Pancreas (tissue), 10 donors: Measurements from ENCODE around the gene UGT1A7. TPM values are rescaled to one million over a fixed set of nuclear protein-coding genes. Genes with fewer than 3 reads are reported as not detected.

Experiments used
- ATAC-seq, 4 donors: fragments of 200-7000 bp; cut with Tn5 transposase; one replicate each; pipeline versions ENCODE4 v1.8.0 to v1.9.1; 2020; ENCODE audit warnings: mild to moderate bottlenecking in 4 of 4, moderate library complexity in 4 of 4
- DNase-seq, 6 donors: peaks; one replicate each; pipeline ENCODE4 v3.0.0-alpha.2; 2020
- FAIRE-seq: peaks from 2 replicates; lab custom pipeline; 2012; peaks lifted over from hg19 to GRCh38; lab: Jason Lieb, UNC
- H3K27ac ChIP-seq, 4 donors: fragments of 200-600 bp; sonication (generic); 1 replicate in 3 of 4; 2 replicates in 1 of 4; pipeline versions ENCODE4 v1.5.0 to v1.8.0; 2020
- H3K27me3 ChIP-seq, 4 donors: fragments of 200-600 bp; one replicate each; pipeline ENCODE4 v1.8.0; 2021
- H3K36me3 ChIP-seq, 3 donors: fragments of 200-600 bp; sonication (generic) in 1 of 3; one replicate each; pipeline versions ENCODE4 v1.5.0 to v1.8.0; 2020 to 2021
- H3K4me1 ChIP-seq, 3 donors: fragments of 200-600 bp; one replicate each; pipeline ENCODE4 v1.8.0; 2021
- H3K4me3 ChIP-seq, 4 donors: fragments of 200-600 bp; sonication (generic) in 2 of 4; one replicate each; pipeline versions ENCODE4 v1.5.0 to v1.8.0; 2020 to 2021
- H3K9me3 ChIP-seq, 4 donors: fragments of 200-600 bp; one replicate each; pipeline ENCODE4 v1.8.0; 2021
- WGBS, 2 donors: extraction: QIAGEN DNeasy Blood & Tissue Kit; methylation state at CpG; one replicate each; pipeline ENCODE4 v1.1.7; 2013; 5-methylcytosine and 5-hydroxymethylcytosine counted together
- intact Hi-C, 3 donors: fragments of 100-400 bp; cut with DNase I; formaldehyde crosslinking; loops; one replicate each; pipeline versions ENCODE4 v1.11.1 to v1.14.2; 2022
- polyA plus RNA-seq, 2 donors: library from polyadenylated mRNA; stranded (reverse); fragments of 200-250 nt; gene quantifications; one replicate each; pipeline ENCODE4 v1.2.3, GENCODE V29; 2013
- total RNA-seq, 6 donors: library from RNA; stranded (reverse); fragmentation: NEBNext Ultra II Directional in 4 of 6; extraction: Animal tissue kit (Norgen Biotek cat#: 25700) in 4 of 6; gene quantifications; one replicate each; pipeline versions ENCODE4 v1.2.1 to v1.2.4, GENCODE V29; 2021 to 2023
- TF ChIP-seq, protein P1 (sequence below), 4 donors: fragments of 200-600 bp; sonication (generic) in 3 of 4; IDR thresholded peaks; one replicate each; pipeline versions ENCODE4 v1.5.0 to v1.8.0; 2021; ENCODE audit warnings: antibody characterized with exemption in 4 of 4
- donor health status: healthy with polysubstance abuse.
- donor health status: DM: no; HTN: no; CAD: no; lungs with moderate emphysema.
- donor health status: DM: no; HTN: no; CAD: no.
- donor health status: control.
- donor health status: control.
- donor health status: Bipolar disorder and iron deficiency.
- donor health status: DM: yes; HTN: yes; CAD: no.
- donor health status: DM: no; HTN: no; CAD: no.
- donor health status: DM: no; HTN: no; CAD: no.
- donor health status: DM: yes; HTN: yes; CAD: no.

The UGT1A7 gene
- total and polyA plus RNA-seq, 8 donors: not detected

DNA sequence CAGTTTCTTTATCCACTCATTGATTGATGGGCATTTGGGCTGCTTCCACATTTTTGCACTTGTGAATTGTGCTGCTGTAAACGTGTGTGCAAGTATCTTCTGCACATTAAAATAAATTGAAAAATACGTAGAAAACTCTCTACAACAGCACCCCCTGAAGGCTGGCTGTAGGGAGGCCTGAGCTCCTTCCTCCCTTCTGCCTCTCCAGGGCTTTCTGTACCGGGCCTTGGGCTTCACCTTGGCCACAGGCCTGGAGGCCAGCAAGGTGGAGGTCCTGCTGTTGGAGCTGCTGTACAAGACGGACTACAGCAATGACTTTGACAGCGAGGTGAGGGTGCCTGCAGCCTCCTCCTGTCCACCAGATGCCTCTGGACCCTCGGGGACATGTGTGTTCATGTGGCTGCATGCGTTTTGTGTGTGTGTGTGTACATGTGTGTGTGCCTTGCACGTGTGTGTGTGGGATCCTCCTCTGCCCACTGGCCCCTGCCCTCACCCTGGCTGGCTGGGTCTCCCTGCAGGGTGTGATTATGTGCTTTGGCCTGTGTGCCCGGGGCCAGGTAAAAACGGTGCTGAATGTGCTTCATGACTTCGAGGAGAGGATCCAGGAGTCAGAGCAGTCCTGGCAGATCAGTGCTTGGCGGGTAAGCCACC lies 125.6 kb downstream of the UGT1A7 start:
- no peaks in the 10 kb centered on the region for H3K27me3 ChIP-seq
- intact Hi-C loops: no loop called here
- FAIRE-seq (no peak), ATAC-seq (no peak), DNase-seq (peak in 3 of 6 donors; percentile 2 to 39 (median 29))
- H3K4me1 ChIP-seq: no peaks in the 10 kb centered on the region
- 55 to 62% methylated on average over 12 of the region's 12 CpGs for WGBS, 2 donors
- TF ChIP-seq, protein P1, sequence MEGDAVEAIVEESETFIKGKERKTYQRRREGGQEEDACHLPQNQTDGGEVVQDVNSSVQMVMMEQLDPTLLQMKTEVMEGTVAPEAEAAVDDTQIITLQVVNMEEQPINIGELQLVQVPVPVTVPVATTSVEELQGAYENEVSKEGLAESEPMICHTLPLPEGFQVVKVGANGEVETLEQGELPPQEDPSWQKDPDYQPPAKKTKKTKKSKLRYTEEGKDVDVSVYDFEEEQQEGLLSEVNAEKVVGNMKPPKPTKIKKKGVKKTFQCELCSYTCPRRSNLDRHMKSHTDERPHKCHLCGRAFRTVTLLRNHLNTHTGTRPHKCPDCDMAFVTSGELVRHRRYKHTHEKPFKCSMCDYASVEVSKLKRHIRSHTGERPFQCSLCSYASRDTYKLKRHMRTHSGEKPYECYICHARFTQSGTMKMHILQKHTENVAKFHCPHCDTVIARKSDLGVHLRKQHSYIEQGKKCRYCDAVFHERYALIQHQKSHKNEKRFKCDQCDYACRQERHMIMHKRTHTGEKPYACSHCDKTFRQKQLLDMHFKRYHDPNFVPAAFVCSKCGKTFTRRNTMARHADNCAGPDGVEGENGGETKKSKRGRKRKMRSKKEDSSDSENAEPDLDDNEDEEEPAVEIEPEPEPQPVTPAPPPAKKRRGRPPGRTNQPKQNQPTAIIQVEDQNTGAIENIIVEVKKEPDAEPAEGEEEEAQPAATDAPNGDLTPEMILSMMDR (IDR thresholded peaks at IDR 0.05): no peak
- no peaks in the 10 kb centered on the region for H3K36me3 ChIP-seq
- no peaks in the 10 kb centered on the region for H3K9me3 ChIP-seq
- no peak overlapping the region for H3K4me3 ChIP-seq
- H3K27ac ChIP-seq: no peak overlapping the region

DNA sequence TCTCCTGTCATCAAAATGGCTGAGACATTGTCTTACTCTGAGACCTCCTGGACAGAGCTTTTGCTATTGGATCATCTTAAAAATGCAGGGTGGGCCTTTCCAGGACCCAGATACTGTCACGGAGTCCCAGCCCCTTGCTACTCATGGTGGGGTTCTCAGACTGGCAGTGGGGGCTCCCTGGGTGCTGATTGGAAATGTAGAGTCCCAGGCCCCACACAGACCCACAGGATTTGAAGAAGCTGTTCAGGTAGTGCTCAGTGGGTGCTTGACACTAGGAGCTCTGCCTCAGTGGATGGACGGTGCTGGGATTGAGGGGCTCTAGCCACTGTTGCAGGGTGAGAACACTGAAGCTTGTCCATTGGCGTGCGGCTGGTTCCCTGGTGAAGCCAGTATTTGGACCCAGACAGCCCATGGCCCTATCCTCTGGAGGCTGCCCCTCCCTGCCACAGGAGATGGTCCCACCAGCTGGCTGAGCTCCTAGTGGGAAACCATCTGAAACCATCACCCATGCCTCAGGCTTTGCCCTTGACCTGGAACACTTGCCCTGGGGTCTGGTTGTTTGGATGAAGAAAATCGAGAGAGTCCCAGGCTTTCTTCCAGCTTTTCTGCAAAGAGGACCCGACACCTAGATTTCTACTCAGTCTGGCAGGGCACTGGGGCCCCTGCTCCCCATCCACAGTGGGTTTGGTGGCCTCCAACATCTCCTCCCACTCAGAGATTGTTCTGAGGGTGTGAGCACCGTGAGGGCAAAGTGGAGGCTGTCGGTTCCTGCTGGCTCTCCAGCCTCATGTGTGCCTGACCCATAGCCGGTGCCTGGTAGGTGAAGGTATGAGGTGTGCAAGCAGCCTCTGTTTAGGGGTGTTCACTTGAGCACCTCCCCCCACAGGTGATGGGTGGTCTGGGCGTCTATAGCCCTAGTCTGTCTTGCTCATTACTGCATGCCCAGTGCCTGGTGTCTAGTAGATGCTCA lies 126.5 kb downstream of the UGT1A7 start:
- intact Hi-C loops: no loop called here

DNA sequence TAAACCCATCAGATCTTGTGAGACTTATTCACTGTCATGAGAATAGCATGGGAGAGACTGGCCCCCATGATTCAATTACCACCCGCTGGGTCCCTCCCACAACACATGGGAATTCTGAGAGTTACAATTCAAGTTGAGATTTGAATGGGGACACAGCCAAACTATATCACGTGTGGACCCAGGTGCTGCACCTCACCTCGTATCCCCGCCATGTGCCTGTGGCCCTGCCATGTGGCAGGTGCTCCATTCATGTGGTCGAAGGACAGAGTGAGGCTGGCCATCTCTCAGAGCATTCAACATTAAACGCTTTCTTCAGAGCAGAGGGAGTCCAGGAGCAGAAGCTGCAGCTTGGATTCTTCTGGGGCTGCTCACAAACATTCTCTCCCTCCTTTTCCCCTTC lies 128.7 kb downstream of the UGT1A7 start:
- Histone ChIP-seq H3K27ac (no peak overlapping the region), H3K9me3 (no peaks in the 10 kb centered on the region), H3K4me3 (no peak overlapping the region), H3K4me1 (no peaks in the 10 kb centered on the region), H3K27me3 (no peaks in the 10 kb centered on the region), H3K36me3 (no peaks in the 10 kb centered on the region)
- FAIRE-seq (no peak), ATAC-seq (no peak), DNase-seq (peak in 1 of 6 donors; percentile 17)
- intact Hi-C loops: no loop called here
- TF ChIP-seq, protein P1 (IDR thresholded peaks at IDR 0.05): no peak
- WGBS, 2 donors: 73 to 82% methylated on average over 6 of the region's 6 CpGs

More for the DNA sequence above, 126.5 kb downstream of the UGT1A7 start:
- TF ChIP-seq, protein P1 (IDR thresholded peaks at IDR 0.05): no peak
- Histone ChIP-seq H3K27me3 (no peaks in the 10 kb centered on the region), H3K36me3 (no peaks in the 10 kb centered on the region), H3K27ac (no peak overlapping the region), H3K4me1 (no peaks in the 10 kb centered on the region), H3K4me3 (no peak overlapping the region), H3K9me3 (no peaks in the 10 kb centered on the region)
- FAIRE-seq (no peak), ATAC-seq (no peak), DNase-seq (peak in 4 of 6 donors; percentile 3 to 21 (median 12))
- 61 to 74% methylated on average over 10 of the region's 10 CpGs for WGBS, 2 donors

DNA sequence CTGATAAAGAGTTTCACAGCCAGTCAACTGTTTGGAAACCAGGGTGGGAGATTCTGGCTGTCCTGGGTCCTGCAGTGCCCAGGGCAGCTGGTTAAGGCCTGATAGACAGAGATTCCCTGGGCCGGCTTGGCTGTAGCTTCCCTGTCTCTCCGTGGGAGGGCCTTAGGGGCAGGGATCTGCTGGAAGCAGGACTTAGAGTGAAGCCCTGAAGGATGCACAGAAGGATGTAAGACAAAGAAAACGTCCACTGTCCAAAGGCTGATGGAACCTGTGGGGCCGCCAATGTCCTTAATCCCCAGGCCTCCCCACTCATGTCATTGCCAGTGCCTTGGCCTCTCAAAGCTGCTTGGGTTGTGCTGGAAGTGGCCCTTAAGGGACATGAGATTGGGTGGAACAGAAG lies 129.4 kb downstream of the UGT1A7 start:
- FAIRE-seq: no peak
- Histone ChIP-seq H3K36me3 (no peaks in the 10 kb centered on the region), H3K27ac (no peak overlapping the region), H3K9me3 (no peaks in the 10 kb centered on the region), H3K4me3 (no peak overlapping the region), H3K27me3 (no peaks in the 10 kb centered on the region), H3K4me1 (no peaks in the 10 kb centered on the region)
- DNase-seq: peak in 3 of 6 donors; percentile 2 to 25 (median 5)
- intact Hi-C loops: no loop called here
- ATAC-seq: no peak
- WGBS, 2 donors: 52 to 66% methylated on average over 4 of the region's 4 CpGs
- TF ChIP-seq, protein P1 (IDR thresholded peaks at IDR 0.05): no peak
